SK-N-SH treated with all-trans-retinoic acid at 6 μM for 48 hours (cell line): ENCODE data around the gene EOGT.

Source experiments
- ATAC-seq: fragments of 200-7000 bp; cut with Tn5 transposase; 3 replicates; pipeline ENCODE4 v1.9.1; 2020; ENCODE audit warnings: mild to moderate bottlenecking, moderate library complexity
- ARNTL ChIP-seq: fragments of 450-650 bp; formaldehyde crosslinking; IDR thresholded peaks from 2 replicates; pipeline ENCODE4 v1.5.0; 2020; ENCODE audit warnings: low read depth, mild to moderate bottlenecking, moderate library complexity, borderline replicate concordance
- BACH2 ChIP-seq: fragments of 250-450 bp; sonication (Bioruptor Pico); IDR thresholded peaks from 2 replicates; pipeline ENCODE4 v1.9.0; 2021; ENCODE audit warnings: mild to moderate bottlenecking, borderline replicate concordance
- CSDC2 ChIP-seq: fragments of 250-450 bp; sonication (Bioruptor Pico); IDR thresholded peaks from 2 replicates; pipeline ENCODE4 v1.5.0; 2020; ENCODE audit warnings: mild to moderate bottlenecking, moderate library complexity
- ESRRG ChIP-seq: fragments of 250-450 bp; sonication (Bioruptor Pico); IDR thresholded peaks from 2 replicates; pipeline ENCODE4 v1.6.1; 2021; ENCODE audit warnings: mild to moderate bottlenecking
- GLIS3 ChIP-seq: fragments of 250-450 bp; sonication (Bioruptor Pico); IDR thresholded peaks from 2 replicates; pipeline ENCODE4 v1.5.0; 2020; ENCODE audit warnings: mild to moderate bottlenecking, moderate library complexity
- ISL1 ChIP-seq: fragments of 250-450 bp; sonication (Bioruptor Pico); IDR thresholded peaks from 2 replicates; pipeline ENCODE4 v2.1.2; 2022; ENCODE audit warnings: mild to moderate bottlenecking, moderate library complexity
- PPARA ChIP-seq: fragments of 250-450 bp; sonication (Bioruptor Pico); IDR thresholded peaks from 2 replicates; pipeline ENCODE4 v1.5.0; 2020; ENCODE audit warnings: mild to moderate bottlenecking, borderline replicate concordance
- SNAI2 ChIP-seq: fragments of 250-450 bp; sonication (Bioruptor Pico); IDR thresholded peaks from 2 replicates; pipeline ENCODE4 v1.5.0; 2020; ENCODE audit warnings: mild to moderate bottlenecking, moderate library complexity
- TOX ChIP-seq: fragments of 250-450 bp; sonication (Bioruptor Pico); IDR thresholded peaks from 2 replicates; pipeline ENCODE4 v1.8.0; 2021; ENCODE audit warnings: mild to moderate bottlenecking, moderate library complexity, borderline replicate concordance
- ZFP3 ChIP-seq: fragments of 250-450 bp; sonication (Bioruptor Pico); IDR thresholded peaks from 2 replicates; pipeline ENCODE4 v1.5.0; 2020; ENCODE audit warnings: mild to moderate bottlenecking, moderate library complexity
- ZFP30 ChIP-seq: fragments of 450-650 bp; formaldehyde crosslinking; IDR thresholded peaks from 2 replicates; pipeline ENCODE4 v1.5.0; 2022; ENCODE audit warnings: mild to moderate bottlenecking, moderate library complexity
- ZNF565 ChIP-seq: fragments of 450-650 bp; formaldehyde crosslinking; conservative IDR thresholded peaks from 2 replicates; pipeline ENCODE4 v1.5.0; 2020; ENCODE audit warnings: low read depth, mild to moderate bottlenecking, moderate library complexity
- ZNF70 ChIP-seq: fragments of 450-650 bp; formaldehyde crosslinking; IDR thresholded peaks from 2 replicates; pipeline ENCODE4 v1.5.0; 2020; ENCODE audit warnings: mild to moderate bottlenecking, moderate library complexity
- ZNF8 ChIP-seq: fragments of 450-650 bp; formaldehyde crosslinking; IDR thresholded peaks from 2 replicates; pipeline ENCODE4 v1.5.0; 2020; ENCODE audit warnings: mild to moderate bottlenecking, moderate library complexity
- TF ChIP-seq, protein P1 (sequence below): fragments of 250-450 bp; sonication (Bioruptor Pico); IDR thresholded peaks from 2 replicates; pipeline ENCODE4 v1.5.1; 2021; ENCODE audit warnings: mild to moderate bottlenecking, moderate library complexity
- TF ChIP-seq, protein P2 (sequence below): fragments of 250-450 bp; sonication (Bioruptor Pico); IDR thresholded peaks from 2 replicates; pipeline ENCODE4 v1.5.1; 2020; ENCODE audit warnings: low read depth, mild to moderate bottlenecking, moderate library complexity
- TF ChIP-seq, protein P3 (sequence below): fragments of 250-450 bp; sonication (Bioruptor Pico); IDR thresholded peaks from 2 replicates; pipeline ENCODE4 v1.8.0; 2020; ENCODE audit warnings: mild to moderate bottlenecking, moderate library complexity, borderline replicate concordance
- TF ChIP-seq, protein P4 (sequence below): fragments of 250-450 bp; sonication (Bioruptor Pico); IDR thresholded peaks from 2 replicates; pipeline ENCODE4 v1.8.0; 2021; ENCODE audit warnings: low read depth, mild to moderate bottlenecking, moderate library complexity, borderline replicate concordance

Gene EOGT

DNA sequence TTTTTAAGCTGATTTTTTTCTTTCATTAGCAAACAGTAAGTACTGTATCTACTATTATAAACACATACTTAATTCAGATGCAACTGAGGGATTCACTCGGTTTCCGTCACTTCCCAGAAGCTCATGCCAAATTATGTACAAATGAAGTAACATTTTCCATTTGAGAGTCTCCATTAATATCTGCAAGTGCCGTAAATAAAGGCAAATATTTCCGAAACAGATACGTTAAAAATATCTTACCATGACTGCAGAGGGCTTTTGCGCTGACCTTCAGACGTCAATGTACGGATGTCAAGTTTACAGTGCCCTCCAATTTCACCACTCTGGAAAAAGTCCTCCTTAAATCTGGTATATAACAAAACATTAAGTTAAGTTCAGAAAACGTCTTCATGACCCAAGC, 9.3 kb downstream of the EOGT start:
- no peak for ATAC-seq
- TF ChIP-seq BACH2 (CRISPR knock-in tag) (no peak), ESRRG (CRISPR knock-in tag) (no peak), ZNF565 (no peak), CSDC2 (no peak), PPARA (no peak), SNAI2 (no peak), ARNTL (CRISPR knock-in tag) (no peak), GLIS3 (CRISPR knock-in tag) (no peak), ZFP3 (CRISPR knock-in tag) (no peak), ZNF8 (CRISPR knock-in tag) (no peak)
- TF ChIP-seq, protein P1, sequence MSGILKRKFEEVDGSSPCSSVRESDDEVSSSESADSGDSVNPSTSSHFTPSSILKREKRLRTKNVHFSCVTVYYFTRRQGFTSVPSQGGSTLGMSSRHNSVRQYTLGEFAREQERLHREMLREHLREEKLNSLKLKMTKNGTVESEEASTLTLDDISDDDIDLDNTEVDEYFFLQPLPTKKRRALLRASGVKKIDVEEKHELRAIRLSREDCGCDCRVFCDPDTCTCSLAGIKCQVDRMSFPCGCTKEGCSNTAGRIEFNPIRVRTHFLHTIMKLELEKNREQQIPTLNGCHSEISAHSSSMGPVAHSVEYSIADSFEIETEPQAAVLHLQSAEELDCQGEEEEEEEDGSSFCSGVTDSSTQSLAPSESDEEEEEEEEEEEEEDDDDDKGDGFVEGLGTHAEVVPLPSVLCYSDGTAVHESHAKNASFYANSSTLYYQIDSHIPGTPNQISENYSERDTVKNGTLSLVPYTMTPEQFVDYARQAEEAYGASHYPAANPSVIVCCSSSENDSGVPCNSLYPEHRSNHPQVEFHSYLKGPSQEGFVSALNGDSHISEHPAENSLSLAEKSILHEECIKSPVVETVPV, result no peak
- TF ChIP-seq, protein P2, sequence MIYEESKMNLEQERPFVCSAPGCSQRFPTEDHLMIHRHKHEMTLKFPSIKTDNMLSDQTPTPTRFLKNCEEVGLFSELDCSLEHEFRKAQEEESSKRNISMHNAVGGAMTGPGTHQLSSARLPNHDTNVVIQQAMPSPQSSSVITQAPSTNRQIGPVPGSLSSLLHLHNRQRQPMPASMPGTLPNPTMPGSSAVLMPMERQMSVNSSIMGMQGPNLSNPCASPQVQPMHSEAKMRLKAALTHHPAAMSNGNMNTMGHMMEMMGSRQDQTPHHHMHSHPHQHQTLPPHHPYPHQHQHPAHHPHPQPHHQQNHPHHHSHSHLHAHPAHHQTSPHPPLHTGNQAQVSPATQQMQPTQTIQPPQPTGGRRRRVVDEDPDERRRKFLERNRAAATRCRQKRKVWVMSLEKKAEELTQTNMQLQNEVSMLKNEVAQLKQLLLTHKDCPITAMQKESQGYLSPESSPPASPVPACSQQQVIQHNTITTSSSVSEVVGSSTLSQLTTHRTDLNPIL (CRISPR knock-in tag), result no peak
- TF ChIP-seq, protein P3, sequence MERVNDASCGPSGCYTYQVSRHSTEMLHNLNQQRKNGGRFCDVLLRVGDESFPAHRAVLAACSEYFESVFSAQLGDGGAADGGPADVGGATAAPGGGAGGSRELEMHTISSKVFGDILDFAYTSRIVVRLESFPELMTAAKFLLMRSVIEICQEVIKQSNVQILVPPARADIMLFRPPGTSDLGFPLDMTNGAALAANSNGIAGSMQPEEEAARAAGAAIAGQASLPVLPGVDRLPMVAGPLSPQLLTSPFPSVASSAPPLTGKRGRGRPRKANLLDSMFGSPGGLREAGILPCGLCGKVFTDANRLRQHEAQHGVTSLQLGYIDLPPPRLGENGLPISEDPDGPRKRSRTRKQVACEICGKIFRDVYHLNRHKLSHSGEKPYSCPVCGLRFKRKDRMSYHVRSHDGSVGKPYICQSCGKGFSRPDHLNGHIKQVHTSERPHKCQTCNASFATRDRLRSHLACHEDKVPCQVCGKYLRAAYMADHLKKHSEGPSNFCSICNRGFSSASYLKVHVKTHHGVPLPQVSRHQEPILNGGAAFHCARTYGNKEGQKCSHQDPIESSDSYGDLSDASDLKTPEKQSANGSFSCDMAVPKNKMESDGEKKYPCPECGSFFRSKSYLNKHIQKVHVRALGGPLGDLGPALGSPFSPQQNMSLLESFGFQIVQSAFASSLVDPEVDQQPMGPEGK (CRISPR knock-in tag), result no peak

DNA sequence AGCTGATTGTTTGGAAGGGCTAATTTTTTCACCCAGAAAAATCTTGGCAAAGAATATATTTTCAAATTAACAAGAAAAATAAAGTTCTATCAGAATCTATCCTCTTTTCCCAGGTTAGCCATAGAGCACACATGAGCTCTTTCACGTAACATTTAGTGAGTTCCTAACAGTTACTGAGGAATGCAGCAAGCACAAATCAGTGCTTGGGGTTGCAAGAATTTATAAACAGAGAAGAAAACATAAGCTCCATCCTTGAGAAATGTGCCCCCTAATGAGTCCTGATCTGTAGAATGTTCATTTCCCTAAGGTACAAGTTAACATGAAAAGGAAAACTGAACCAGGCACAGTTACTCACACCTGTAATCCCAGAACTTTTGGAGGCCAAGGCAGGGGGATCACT, 13.9 kb downstream of the EOGT start:
- TF ChIP-seq TOX (CRISPR knock-in tag), result no peak
- no peak for TF ChIP-seq ZNF565
- TF ChIP-seq, protein P4, sequence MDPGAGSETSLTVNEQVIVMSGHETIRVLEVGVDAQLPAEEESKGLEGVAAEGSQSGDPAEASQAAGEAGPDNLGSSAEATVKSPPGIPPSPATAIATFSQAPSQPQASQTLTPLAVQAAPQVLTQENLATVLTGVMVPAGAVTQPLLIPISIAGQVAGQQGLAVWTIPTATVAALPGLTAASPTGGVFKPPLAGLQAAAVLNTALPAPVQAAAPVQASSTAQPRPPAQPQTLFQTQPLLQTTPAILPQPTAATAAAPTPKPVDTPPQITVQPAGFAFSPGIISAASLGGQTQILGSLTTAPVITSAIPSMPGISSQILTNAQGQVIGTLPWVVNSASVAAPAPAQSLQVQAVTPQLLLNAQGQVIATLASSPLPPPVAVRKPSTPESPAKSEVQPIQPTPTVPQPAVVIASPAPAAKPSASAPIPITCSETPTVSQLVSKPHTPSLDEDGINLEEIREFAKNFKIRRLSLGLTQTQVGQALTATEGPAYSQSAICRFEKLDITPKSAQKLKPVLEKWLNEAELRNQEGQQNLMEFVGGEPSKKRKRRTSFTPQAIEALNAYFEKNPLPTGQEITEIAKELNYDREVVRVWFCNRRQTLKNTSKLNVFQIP (CRISPR knock-in tag), result no peak
- TF ChIP-seq ZNF8 (CRISPR knock-in tag), result no peak
- TF ChIP-seq ARNTL (CRISPR knock-in tag), result no peak
- TF ChIP-seq, protein P2 (CRISPR knock-in tag), result no peak
- no peak for TF ChIP-seq ZFP30 (CRISPR knock-in tag)
- TF ChIP-seq ISL1, result no peak
- ATAC-seq, result no peak

DNA sequence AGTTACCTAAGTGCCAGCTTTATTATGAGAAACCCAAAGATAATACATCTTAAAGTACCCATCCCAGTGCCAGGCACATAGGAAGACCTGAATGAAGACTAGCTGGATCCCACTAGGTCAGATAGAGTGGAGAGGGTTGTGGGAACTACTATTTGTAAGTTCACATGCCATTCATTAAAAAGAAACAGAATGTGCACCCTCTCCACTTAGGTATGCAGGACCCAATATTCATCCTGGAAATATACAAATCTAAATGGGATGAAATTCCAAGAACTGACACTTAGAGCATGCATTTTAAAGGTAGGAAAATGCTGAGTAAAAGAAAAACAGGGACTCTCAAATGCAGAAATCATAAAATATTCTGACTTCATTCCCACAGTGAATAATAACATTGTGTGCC, 14.3 kb downstream of the EOGT start:
- ATAC-seq, result no peak
- TF ChIP-seq, protein P4 (CRISPR knock-in tag), result no peak
- TF ChIP-seq ZNF565 (no peak), ISL1 (no peak)
- TF ChIP-seq, protein P1, result no peak

DNA sequence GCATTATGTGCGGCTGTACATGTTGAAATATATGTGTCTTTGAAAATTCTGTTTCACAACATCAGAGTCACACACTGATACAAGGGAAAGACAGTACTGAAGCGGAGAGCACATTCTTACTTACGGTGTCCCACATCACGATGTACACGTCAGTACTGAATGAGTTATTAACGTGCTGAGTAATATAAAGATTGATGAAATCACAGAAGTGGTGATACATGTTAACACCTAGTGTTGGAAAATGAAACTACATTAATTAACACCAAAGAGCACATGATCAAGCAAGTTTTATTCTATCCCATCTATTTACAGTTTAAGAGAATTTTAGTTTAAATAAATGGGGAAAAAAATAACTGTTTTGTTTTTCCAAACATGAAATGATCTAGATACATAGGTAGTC, 15.6 kb downstream of the EOGT start:
- TF ChIP-seq BACH2 (CRISPR knock-in tag) (no peak), GLIS3 (CRISPR knock-in tag) (no peak), ZNF70 (CRISPR knock-in tag) (no peak), PPARA (no peak)
- TF ChIP-seq, protein P1, result no peak
- TF ChIP-seq, protein P4 (CRISPR knock-in tag), result no peak
- ATAC-seq, result no peak
